GM19438 (cell line): Measurements from ENCODE around the gene B3GNT9.
A peak's percentile ranks its signal among the peaks of the same experiment; 100 is the strongest.

Source experiments
- ATAC-seq: cut with Tn5 transposase; IDR thresholded peaks from one replicate; pipeline ENCODE4 v1.9.1; 2021; ENCODE audit warnings: low read depth; ENCODE audit not compliant: unreplicated experiment

Gene B3GNT9

DNA sequence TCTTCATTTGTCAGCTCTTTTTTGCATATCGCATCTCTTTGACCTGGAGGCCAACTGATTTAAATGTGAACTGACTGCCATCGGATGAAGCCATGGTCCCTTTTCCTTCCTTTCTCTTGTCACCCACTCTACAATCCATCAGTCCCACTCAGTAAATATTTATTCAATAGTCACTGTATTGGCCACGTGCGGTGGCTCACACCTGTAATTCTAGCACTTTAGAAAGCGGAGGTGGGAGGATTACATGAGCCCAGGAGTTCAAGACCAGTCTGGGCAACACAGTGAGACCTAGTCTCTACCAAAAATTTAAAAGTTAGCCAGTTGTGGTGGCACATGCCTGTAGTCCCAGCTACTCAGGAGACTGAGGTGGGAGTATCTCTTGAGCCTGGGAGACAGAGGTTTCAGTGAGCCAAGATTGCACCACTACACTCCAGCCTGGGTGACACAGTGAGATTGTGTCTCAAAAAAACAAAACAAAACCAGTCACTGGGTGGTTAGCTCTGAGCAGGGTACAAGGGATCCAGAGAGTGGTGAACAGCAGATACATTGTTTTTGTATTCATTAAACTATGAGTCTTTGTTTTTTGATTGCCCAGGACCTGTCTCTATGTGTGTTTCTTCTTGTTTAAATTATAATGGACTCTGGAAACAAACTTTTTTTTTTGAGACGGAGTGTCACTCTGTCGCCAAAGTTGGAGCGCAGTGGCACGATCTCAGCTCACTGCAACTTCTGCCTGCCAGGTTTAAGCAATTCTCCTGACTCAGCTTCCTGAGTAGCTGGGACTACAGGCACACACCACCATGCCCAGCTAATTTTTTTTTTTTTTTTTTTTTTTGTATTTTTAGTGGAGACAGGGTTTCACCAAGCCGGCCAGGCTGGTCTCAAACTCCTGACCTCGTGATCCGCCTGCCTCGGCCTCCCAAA is 34.1 kb downstream of the B3GNT9 start:
- no peak for ATAC-seq

DNA sequence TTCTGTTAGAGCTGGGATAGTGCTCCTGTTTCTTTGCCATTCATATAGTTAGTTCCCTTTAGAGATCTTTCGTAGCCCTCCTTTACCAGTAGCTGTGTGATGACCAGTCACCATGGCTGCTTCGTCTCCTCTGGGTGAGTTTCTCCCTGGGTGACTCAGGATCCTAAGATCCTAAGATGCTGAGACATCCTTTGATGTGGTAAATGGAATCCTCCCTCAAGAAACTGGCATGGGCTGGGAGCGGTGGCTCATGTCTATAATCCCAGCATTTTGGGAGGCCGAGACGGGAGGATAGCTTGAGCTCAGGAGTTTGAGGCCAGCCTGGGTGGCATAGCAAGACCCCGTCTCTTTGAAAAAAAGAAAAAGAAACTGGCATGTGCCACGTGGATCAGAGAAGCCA is 35.2 kb downstream of the B3GNT9 start:
- ATAC-seq, result no peak

DNA sequence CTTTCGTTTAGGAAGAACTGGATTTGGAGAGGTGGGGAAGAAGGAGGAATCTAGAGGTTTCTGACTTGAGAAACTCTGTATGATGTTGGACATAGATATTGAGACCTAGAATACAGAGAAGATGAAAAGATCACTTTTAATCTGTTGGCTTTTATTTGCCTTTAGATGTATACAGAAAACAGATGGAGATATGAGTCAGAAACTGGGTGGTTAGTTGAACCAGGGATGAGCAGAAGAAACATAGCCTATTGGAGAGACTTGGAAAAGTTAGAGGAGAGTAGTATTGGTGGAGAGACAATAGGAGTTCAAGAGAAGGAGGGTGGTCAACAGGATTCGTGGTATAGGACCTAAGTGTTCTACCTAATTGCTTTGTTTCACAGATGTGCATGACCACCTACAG is 36.0 kb downstream of the B3GNT9 start:
- ATAC-seq, result no peak

DNA sequence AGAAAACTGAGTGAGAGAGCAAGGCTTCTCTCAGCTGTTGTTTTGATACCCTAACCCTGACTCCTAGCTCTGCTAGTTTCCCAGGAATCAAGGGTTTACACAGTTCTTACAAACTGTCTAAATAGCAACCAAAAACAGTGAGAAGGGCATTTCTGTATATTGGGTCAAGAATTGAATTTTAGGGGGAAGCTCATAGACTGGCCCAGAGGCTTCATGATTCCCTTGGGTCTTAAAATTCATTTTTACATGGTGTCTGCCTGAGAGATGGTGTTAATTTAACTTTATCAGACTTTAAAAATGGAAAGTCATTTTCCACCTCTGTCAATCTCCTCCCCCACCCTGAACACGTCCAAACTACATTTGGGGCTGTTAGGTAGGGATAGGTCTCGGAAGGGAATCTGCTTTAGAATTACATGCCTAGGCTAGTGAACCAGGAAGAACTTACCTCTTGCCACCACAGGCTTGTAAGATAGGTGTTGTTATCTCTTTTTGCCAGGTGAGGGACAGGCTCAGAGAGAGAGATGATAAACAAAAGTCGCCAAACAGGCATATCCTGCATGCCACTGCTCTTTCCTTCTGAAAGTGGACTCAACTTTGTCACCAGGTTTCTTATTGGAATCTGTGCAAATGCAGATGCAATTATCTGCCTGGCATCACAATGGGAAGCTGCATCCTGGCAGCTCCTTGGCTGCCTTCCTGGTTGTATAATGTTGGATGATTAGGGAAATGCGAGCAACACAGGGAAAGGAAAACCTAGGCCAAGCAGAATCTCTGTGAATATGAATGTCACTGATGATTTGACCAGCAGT is 38.0 kb downstream of the B3GNT9 start:
- ATAC-seq, result no peak

DNA sequence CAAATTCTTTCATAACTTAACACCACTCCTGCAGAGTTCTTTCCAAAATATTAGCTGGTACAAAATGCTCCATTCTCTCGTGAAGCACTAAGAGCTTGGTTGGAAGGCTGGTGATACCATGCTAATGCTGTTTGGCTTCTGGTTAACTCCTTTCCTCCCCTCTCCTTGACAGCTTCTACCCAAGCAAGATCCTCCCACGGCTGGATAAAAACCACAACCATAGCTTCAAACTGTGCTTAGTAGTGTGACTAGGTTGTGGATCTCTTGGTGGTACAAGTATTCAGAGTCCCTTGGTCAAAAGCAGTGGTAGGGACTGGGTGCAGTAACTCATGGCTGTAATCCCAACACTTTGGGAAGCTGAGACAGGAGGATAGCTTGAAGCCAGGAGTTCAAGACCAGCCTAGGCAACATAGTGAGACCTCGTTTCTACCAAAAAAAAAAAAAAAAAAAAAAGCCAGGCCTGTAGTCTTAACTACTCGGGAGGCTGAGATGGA is 38.8 kb downstream of the B3GNT9 start:
- no peak for ATAC-seq

DNA sequence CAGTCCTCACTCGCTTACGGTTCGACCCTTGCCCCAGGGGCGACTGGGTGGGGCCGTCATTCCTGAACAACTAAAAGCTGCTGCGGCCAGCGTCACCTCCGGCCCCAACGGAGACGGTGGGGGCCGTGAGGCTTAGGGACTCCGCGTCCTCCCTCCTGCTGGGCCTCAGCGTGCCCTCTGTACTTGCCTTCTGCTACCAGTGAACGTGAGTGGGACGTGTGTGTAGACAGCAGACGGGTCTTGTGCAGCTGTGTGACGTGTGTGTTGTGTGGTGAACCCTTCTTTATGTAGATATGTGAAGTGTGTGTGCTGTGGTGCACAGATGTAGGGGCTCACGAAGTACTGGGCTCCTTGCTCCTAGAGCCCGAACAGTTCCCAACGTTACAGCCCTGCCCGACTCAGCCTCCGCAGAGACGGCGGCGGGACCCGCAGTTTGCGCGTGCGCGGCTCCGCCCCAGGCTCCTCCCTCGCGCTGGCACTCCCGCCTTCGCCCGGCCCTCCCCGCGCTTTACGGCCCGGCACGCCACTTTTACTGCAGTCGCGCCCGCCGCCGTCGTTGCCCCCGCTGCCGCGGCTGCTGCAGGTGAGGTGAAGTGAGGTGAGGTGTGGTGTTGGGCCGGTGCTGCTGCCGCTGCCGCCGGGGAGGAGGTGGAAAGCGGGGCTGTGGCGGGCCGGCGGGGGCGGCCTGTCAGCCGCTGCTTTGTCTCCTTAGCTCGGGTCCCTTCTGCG is 41.2 kb downstream of the B3GNT9 start, which contains the start of gene PHAF1:
PHAF1 (plus strand) TSS at position 535 of the 729 bp plus-strand sequence. CDS start 235 bp downstream, outside the sequence.
- ATAC-seq, result peak; percentile 81

DNA sequence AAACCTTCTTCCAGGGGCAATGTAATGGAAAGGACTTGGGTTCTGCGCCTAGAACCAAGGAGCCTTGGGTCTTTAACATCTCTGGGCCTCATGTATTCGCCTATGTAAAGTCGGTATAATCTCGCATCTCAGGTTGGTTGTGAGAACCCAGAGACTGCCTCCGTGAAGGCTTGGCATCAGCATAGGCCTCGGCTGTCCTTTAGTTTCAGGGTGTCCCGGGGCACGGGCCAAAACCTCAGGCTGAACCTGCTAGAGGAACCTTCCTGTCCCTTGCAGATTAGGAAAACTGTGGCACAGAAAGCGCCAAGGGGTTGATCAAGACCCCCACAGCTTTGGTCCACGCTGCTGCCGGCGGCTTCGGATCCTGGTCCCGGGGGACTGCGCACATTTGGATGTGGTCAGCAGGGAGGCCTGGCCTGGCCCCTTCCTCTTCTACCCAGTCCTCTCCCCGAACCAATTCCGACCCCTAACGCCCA is 41.8 kb downstream of the B3GNT9 start:
- ATAC-seq, result no peak

DNA sequence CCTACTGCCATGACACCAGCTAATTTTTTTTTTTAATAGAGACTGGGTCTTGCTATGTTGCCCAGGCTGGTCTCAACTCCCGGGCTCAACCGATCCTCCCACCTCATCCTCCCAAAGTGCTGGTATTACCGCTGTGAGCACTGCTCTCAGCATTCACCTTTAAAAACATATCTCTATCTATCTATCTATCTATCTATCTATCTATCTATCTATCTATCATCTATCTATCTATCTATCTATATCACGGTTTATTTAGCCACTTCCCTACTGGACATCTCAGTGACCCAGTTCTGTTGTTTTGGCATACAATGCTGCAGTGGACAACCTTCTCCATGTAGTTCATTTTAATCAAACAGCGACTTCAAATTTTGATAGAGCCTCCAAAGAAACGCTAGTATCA is 42.3 kb downstream of the B3GNT9 start:
- no peak for ATAC-seq

DNA sequence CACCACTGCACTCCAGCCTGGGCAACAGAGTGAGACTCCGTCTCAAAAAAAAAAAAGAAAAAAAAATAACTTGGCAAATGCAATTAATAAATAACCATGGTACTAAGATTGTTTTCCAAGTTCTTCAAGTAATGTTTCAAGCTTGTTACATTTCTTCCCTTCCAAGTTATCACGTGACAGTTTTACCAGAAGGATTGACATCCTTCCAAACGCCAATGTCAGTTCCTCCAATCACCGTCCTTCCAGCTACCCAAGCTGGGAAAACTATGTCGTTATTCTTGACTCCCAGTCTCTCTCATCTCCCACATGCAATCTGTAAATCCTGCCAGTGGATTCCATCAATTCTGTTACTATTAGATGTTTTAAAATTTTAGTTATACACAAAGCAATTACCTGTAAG is 44.9 kb downstream of the B3GNT9 start:
- no peak for ATAC-seq

DNA sequence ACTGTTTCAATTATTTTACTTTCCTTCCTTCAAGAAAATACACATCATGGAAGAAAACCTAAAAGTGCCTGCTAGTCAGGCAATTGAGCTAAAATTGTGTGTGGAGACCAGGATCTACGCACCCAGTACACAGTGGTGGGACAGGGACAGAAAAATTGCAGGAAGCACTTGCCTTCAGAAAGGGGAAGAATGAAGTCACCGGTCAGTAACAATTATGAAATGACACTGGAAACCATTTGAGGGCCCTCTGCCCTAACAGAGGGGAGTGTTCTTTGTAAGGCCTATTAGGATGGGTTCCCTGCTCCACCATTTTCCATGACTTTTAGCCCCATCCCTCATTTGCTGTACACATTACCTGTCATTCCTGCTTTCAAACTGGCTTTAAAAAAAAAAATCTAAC is 45.6 kb downstream of the B3GNT9 start:
- ATAC-seq, result no peak

DNA sequence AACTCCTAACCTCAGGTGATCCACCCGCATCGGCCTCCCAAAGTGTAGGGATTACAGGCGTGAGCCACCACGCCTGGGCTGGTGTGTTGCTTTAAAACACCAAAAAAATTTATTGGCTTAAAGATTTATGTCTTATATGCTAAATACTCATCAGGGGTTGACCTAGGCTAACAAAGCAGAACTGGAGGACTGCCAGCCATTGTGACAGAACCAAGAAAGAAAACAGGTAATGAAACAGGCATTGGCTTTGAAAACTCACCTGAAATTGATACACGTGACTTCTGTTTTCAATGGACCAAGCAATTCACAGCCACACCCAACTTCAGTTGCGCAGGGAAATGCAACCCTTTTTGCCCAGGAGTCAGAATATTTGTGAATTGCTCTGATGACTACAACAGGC is 46.0 kb downstream of the B3GNT9 start:
- no peak for ATAC-seq

DNA sequence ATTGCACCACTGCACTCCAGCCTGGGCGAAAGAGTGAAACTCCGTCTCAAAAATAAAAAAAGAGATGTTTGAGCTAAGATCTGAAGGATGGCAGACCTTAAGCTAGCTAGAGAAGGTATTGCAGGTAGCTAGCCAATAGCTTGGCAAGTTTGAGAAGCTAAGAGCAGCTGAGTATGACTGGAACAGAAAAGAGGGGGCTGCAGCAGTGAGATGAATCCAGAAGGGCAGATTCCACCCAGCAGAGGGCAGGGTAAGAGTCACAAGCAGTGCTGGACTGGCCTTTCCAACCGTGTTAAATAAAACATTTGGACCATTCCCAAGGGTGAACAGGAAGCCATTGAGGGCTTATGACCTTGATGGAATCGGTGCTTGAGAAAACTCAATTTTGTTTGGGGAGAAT is 46.7 kb downstream of the B3GNT9 start:
- no peak for ATAC-seq

DNA sequence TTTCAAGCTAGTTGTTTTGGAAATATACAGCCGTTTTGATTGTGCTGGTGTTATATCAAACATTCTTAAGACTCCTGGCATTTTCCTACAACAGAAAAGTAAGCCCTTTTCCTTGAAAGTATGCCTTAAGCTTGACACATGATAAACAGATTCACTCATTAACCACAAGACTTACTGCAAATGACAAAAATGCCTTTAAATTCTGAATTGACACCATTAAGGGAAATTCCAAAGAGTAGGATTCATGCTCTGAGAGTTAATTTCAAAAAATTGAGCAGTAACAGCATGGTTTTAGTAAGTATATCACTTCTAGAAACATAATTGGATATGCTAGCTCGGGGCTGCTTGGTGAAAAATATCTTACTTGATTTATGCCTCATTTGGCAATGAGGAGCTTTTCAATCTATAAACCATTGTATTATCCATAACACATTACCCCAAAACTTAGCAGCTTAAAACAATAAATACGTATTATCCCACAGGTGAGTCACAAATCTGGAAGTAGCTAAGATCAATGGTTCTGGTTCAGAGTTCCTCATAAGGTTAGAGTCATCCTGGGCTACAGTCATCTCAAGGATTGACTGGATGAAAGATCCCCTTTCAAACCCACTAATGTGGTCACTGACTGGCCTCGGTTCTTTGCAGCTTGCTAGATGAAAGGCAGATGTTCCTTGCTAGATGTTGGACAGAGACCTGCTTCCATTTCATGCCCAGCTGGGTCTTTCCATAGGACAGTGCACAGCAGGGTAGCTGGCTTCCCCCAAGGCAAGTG is 49.3 kb downstream of the B3GNT9 start:
- no peak for ATAC-seq

DNA sequence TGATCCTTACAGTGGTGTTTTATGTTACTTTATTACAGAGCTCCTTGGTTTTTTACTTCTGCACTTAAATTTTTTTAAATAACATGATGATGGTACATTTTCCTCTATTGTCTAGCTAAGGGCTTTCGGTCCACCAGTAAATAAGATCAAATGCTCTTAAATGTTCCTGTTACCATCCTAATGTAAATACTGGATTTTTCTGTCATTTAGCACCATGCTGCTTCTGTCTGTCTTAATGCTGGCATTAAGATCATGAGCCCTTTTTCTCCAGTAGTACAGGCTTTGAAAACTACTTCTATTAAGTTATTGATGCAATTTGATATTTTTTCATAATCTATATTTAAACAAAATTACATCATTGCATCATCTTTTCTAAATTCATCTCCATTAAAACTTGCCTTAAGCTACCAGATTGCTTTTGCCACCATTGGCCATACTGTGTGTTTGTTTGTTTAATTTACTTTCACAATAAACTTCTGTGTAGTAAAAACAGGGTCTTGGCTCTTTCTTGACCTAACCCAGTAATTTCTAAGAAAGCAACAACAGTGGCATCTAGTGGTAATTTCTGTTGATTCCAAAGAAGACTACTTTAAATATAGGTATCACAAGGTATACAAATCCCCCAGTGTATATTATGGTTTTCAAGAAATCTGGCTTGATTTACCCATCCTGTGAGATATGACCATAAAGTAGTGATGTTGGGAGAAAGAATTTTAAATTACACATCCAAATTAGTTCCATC is 50.1 kb downstream of the B3GNT9 start:
- no peak for ATAC-seq

DNA sequence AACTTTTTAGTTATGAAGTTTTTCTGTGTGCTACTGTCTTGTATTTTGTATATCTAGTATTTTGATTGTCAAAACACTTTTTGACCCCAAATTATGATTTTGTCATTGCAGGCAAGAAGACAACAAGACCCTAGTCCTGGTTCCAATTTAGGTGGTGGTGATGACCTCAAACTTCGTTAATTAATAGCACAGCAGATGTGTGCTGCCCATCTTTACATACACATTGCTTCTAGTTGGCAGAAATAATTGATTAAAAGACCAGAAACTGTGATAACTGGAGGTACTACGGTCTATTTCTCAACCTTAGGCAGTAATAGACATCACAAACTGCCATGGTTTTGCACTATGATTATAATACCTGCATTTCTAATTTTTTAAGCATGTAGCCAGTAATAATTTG is 52.2 kb downstream of the B3GNT9 start:
- ATAC-seq, result no peak
